GM12892 (cell line): ENCODE measurements around the gene PER3.
"Not testable (repeated sequence)": the region's sequence is repeated elsewhere in the genome, so short reads cannot be mapped to it uniquely, and the experiment has no call there.

Experiments used
- POLR2A ChIP-seq: IDR thresholded peaks from 2 replicates; pipeline ENCODE4 v1.6.1; 2011; ENCODE audit warnings: low read depth, low read length, control low read depth
- POLR2AphosphoS5 ChIP-seq: IDR thresholded peaks from 2 replicates; pipeline ENCODE4 v1.6.1; 2011; ENCODE audit warnings: low read depth, low read length, control low read depth
- TAF1 ChIP-seq: IDR thresholded peaks from 2 replicates; pipeline ENCODE4 v1.6.1; 2011; ENCODE audit warnings: low read depth, mild to moderate bottlenecking, control low read depth, low read length, borderline replicate concordance

DNA sequence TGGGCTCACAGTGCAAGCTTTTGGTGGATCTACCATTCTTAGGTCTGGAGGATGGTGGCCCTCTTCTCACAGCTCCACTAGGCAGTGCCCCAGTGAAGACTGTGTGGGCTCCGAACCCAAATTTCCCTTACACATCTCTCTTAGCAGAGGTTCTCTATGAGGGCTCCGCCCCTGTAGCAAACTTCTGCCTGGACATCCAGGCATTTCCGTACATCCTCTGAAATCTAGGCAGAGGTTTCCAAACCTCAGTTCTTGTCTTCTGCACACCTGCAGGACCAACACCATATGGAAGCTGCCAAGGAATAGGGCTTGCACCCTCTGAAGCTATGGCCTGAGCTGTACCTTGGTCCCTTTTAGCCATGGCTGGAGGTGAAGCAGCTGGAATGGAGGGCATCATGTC lies 6.9 kb downstream of the PER3 start:
- not testable (repeated sequence) for TF ChIP-seq POLR2A, POLR2AphosphoS5, TAF1
